ENCODE measurements around the gene CLEC6A. TPM values are rescaled to one million over a fixed set of nuclear protein-coding genes. Genes with fewer than 3 reads are reported as not detected.

CLEC6A gene
- total RNA-seq, 3 donors from 2014 or later = not detected

DNA sequence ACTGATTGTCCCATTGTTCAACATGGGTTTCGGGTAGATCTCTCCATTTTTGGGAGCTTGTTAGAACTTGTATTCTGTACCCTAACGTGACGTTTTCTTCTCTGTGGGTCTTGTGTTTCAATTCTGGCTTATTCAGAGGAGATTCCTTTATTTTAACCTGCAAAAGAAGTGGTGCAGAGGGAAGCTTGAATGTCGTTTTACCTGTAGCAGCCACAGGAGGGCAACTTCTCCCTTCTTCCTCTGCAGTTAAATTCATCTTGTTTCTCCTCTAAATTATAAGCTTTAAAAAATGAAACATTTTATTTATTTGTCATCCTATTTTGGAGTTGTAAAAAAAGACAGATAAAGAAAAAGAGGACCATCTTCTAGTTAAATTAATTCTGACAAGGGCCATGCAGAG is 43.9 kb downstream of the CLEC6A start:
- no peaks in the 10 kb centered on the region for H3K9me3 ChIP-seq
- intact Hi-C loops (cut with DNase I; ENCODE audit: low total_unique reads) = no loop called here
- no peak for DNase-seq (ENCODE audit: low spot score in 2 of 2)

DNA sequence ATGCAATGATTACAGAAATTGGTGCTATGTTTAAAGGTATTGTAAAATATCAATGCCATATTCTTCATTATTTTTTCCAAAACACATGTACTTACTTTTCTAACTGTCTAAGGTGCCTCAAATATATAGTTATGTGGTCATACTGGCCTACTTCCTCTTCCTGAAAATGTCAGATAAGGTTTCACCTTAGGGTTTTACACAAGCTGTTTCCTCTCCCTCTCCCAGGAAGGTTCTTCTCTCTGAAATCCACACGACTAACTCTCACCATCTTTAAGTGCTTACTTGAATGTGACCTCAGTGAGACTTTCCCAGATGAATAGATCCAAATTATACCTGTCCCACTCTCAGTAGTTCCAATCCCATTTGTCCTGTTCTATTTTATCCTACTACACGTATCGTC is 46.0 kb downstream of the CLEC6A start:
- Histone ChIP-seq H3K4me1 (no peaks in the 10 kb centered on the region), H3K9me3 (no peaks in the 10 kb centered on the region), H3K4me3 (no peak overlapping the region), H3K36me3 (no peaks in the 10 kb centered on the region), H3K27ac (no peak overlapping the region), H3K27me3 (no peaks in the 10 kb centered on the region)
- intact Hi-C loops (cut with DNase I; ENCODE audit: low total_unique reads) = no loop called here
- no peak for DNase-seq (ENCODE audit: low spot score in 2 of 2)
- TF ChIP-seq POLR2AphosphoS5 (IDR thresholded peaks at IDR 0.05) (no peak), POLR2A (IDR thresholded peaks at IDR 0.05) (no peak)
- TF ChIP-seq, protein P1, sequence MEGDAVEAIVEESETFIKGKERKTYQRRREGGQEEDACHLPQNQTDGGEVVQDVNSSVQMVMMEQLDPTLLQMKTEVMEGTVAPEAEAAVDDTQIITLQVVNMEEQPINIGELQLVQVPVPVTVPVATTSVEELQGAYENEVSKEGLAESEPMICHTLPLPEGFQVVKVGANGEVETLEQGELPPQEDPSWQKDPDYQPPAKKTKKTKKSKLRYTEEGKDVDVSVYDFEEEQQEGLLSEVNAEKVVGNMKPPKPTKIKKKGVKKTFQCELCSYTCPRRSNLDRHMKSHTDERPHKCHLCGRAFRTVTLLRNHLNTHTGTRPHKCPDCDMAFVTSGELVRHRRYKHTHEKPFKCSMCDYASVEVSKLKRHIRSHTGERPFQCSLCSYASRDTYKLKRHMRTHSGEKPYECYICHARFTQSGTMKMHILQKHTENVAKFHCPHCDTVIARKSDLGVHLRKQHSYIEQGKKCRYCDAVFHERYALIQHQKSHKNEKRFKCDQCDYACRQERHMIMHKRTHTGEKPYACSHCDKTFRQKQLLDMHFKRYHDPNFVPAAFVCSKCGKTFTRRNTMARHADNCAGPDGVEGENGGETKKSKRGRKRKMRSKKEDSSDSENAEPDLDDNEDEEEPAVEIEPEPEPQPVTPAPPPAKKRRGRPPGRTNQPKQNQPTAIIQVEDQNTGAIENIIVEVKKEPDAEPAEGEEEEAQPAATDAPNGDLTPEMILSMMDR (IDR thresholded peaks at IDR 0.05) = no peak

More for the DNA sequence above, 43.9 kb downstream of the CLEC6A start:
- H3K27me3 ChIP-seq = no peaks in the 10 kb centered on the region
- H3K4me3 ChIP-seq = no peak overlapping the region
- H3K36me3 ChIP-seq = no peaks in the 10 kb centered on the region
- TF ChIP-seq POLR2A (IDR thresholded peaks at IDR 0.05) = no peak
- no peak for TF ChIP-seq POLR2AphosphoS5 (IDR thresholded peaks at IDR 0.05)
- TF ChIP-seq, protein P1 (IDR thresholded peaks at IDR 0.05) = no peak
- H3K27ac ChIP-seq = no peak overlapping the region
- no peaks in the 10 kb centered on the region for H3K4me1 ChIP-seq

DNA sequence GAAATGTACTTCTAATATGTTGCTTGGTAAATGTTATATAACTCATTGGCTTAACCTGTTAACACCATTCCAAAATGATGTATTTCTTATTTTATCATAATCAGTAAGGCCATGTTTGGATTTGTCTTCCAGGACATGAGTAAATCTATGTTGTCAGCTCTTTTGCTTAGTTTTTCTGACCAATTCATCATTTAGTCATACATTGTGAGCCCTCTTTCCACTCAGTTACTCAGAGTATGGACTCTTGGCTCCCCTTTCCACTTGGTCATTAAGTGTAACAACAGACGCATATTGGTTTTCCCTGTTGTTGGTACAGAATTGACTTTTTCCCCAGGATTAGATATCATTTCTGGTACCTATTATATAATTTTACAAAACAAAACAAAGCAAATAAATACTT is 48.6 kb downstream of the CLEC6A start:
- no peaks in the 10 kb centered on the region for H3K36me3 ChIP-seq
- TF ChIP-seq POLR2A (IDR thresholded peaks at IDR 0.05) (no peak), POLR2AphosphoS5 (IDR thresholded peaks at IDR 0.05) (no peak)
- TF ChIP-seq, protein P1 (IDR thresholded peaks at IDR 0.05) = no peak
- no peaks in the 10 kb centered on the region for H3K27me3 ChIP-seq

DNA sequence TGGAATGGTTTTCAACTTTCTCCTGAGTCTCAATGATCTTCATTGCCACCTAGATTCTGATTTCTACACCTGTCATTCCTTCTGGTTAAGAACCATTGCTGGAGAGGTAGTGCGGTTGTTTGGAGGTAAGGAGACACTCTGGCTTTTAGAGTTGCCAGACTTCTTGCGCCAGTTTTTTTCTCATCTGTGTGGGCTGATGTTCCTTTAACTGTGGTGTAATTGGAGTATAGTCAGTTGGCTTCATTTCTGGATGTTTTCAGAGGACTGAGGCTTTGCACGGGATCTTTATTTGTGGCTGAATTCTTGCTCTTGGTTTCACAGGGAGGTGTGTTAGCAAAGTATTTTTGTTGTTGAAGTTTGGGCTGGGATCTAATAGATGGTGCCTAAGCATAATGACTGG is 51.8 kb downstream of the CLEC6A start:
- no peak for TF ChIP-seq POLR2A (IDR thresholded peaks at IDR 0.05)
- no peak for TF ChIP-seq POLR2AphosphoS5 (IDR thresholded peaks at IDR 0.05)
- TF ChIP-seq, protein P1 (IDR thresholded peaks at IDR 0.05) = no peak
- Histone ChIP-seq H3K27ac (no peak overlapping the region), H3K36me3 (no peaks in the 10 kb centered on the region), H3K4me1 (no peaks in the 10 kb centered on the region), H3K27me3 (no peaks in the 10 kb centered on the region), H3K4me3 (no peak overlapping the region), H3K9me3 (no peaks in the 10 kb centered on the region)
- no peak for DNase-seq (ENCODE audit: low spot score in 2 of 2)
- intact Hi-C loops (cut with DNase I; ENCODE audit: low total_unique reads) = no loop called here

More for the DNA sequence above, 48.6 kb downstream of the CLEC6A start:
- Histone ChIP-seq H3K9me3 (no peaks in the 10 kb centered on the region), H3K4me3 (no peak overlapping the region), H3K27ac (no peak overlapping the region), H3K4me1 (no peaks in the 10 kb centered on the region)
- intact Hi-C loops (cut with DNase I; ENCODE audit: low total_unique reads) = no loop called here
- DNase-seq (ENCODE audit: low spot score in 2 of 2) = no peak

DNA sequence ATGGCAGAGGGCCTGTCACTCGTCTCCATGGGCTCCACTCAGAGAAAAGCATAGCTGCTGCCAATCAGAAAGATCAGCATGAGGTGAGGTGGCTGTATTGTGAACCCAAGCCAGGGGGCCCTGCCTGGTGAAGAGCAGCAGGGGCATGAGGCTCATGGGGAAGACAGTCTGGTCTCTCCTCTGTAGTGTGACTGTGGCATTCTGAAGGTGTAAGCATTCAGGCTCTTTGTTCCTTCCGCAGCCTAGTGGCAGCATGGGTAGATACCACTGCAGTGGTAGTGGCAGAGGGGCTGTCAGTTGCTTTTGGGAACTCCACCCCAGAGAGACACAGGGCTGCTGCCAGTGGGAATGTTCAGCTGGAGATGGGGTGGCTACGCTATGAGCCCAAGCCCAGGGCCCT is 52.5 kb downstream of the CLEC6A start:
- no peaks in the 10 kb centered on the region for H3K4me1 ChIP-seq
- H3K9me3 ChIP-seq = no peaks in the 10 kb centered on the region
- intact Hi-C loops (cut with DNase I; ENCODE audit: low total_unique reads) = no loop called here
- no peak overlapping the region for H3K4me3 ChIP-seq
- TF ChIP-seq POLR2AphosphoS5 (IDR thresholded peaks at IDR 0.05) (no peak), POLR2A (IDR thresholded peaks at IDR 0.05) (no peak)
- TF ChIP-seq, protein P1 (IDR thresholded peaks at IDR 0.05) = no peak
- H3K36me3 ChIP-seq = no peaks in the 10 kb centered on the region
- DNase-seq (ENCODE audit: low spot score in 2 of 2) = no peak
- H3K27ac ChIP-seq = no peak overlapping the region
- H3K27me3 ChIP-seq = no peaks in the 10 kb centered on the region
